Measurements from ENCODE around the gene PTPN21.

PTPN21 gene

GRCh38 chr14:88468406-88468805 lies 86.4 kb downstream of the PTPN21 start:
- DNase-seq = no peak

GRCh38 chr14:88463318-88463717 lies 91.5 kb downstream of the PTPN21 start:
- DNase-seq = peak; percentile 5 to 34 (median 17)

GRCh38 chr14:88454886-88455285 lies 99.9 kb downstream of the PTPN21 start:
- no peak for DNase-seq

GRCh38 chr14:88452231-88452630 lies 102.6 kb downstream of the PTPN21 start:
- no peak for DNase-seq

GRCh38 chr14:88439088-88439487 lies 115.7 kb downstream of the PTPN21 start:
- no peak for DNase-seq

- DNase-seq = peak in 1 of 4 experiments; percentile 10
These were observed 117.1 kb downstream of the PTPN21 start for GRCh38 chr14:88437658-88438057.

GRCh38 chr14:88430976-88431375 lies 123.8 kb downstream of the PTPN21 start:
- DNase-seq = no peak

- DNase-seq = no peak
These were observed 128.5 kb downstream of the PTPN21 start for GRCh38 chr14:88426271-88426670.

GRCh38 chr14:88424573-88424972 lies 130.2 kb downstream of the PTPN21 start:
- no peak for DNase-seq

GRCh38 chr14:88422919-88423650 lies 131.7 kb downstream of the PTPN21 start:
- DNase-seq = no peak

GRCh38 chr14:88422047-88422446 lies 132.8 kb downstream of the PTPN21 start:
- DNase-seq = no peak

- no peak for DNase-seq
These were observed 133.5 kb downstream of the PTPN21 start for GRCh38 chr14:88421286-88421685.

- no peak for DNase-seq
These were observed 134.6 kb downstream of the PTPN21 start for GRCh38 chr14:88420187-88420586.

GRCh38 chr14:88417594-88417993 lies 137.2 kb downstream of the PTPN21 start:
- no peak for DNase-seq

Data from suppressor macrophage (primary cell).